HG03354 (cell line): Measurements from ENCODE around the gene ZCCHC12.
"Not testable (repeated sequence)": the region's sequence is repeated elsewhere in the genome, so short reads cannot be mapped to it uniquely, and the experiment has no call there.

Experiments
- ATAC-seq: cut with Tn5 transposase; IDR thresholded peaks from one replicate; pipeline ENCODE4 v1.9.1; 2021; ENCODE audit warnings: mild to moderate bottlenecking; ENCODE audit not compliant: unreplicated experiment, poor library complexity, severe bottlenecking

Gene ZCCHC12

DNA sequence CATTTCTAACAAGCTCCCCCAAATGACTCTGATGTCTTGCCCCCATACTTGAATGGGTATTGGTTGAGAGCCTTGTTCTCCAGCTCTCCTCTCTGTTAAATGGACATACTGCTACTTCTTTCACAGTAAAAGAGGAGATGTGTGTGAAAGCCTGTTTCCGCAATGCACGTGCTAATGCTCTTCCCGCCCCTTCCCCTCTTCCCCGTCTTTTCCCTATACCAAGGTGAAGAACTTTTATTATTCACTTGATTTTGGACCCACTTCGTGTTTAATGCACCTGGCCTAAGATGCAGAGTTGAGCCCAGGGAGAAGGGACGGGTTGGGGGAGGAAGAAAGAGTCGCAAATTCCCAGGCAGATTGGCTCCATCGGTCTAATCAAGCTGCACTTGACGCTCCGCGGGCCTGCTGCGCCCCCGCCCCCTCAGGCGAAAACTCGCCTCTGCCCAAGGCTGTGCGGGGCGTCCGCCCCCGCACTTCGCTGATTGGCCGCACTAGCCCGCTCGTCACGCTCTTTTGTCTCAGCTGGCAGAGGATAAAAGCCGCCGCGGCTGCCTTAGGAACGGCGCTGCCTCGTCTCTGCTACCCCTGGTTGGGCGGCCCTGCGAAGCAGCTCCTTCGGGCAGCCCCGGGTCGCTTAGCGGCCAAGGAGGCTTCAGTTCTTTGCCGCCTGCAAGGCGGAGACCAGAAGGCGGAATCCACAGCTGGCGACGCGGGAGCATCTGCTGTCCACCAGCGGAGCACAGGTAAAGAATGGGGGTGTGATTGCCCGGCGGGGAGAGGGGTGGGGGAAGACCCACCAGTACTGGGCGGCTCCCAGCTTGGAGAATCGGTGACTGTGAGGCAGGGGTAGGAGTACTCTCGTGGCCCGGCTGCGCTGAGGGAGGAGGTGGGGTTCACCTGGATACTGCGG lies at the start of gene ZCCHC12:
TSS of gene ZCCHC12 (plus strand) at position 562 of the 910 bp plus-strand sequence. CDS start 1,421 bp downstream, outside the sequence.
- ATAC-seq = peak; percentile 71

DNA sequence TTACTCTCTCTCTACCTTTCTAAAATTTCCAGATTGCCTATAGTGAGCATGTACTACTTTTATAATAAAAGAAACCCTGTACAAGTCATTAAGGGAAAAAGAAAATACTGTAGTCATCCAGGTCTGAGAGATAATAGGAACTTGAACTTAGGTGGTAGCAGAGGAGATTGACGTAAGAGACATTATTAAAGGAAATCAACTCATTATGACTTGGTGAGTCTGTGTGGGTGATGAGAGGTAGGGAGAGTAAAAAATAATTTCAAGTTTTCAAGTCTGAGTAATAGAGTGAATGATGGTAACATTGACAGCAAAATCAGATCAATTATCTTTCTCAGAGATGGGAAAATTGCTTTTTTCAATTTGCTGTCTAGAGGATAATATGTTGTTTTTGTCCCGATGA lies 44.0 kb upstream of the ZCCHC12 start:
- no peak for ATAC-seq

DNA sequence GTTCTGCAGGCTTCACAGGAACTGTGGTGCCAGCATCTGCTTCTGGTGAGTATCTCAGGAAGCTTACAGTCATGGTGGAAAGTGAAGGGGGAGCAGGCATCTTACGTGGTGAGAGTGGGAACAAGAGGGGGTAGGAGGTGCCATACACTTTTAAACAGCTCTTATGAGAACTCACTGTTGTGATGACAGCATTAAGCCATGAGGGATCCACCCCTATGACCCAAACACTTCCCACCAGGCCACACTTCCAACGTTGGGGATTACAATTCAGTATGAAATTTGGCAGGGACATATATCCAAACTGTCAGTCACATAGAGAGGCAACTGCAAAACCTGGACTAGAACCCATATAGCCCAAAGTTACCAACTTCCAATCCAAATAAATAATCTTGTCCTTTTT lies 43.1 kb upstream of the ZCCHC12 start:
- no peak for ATAC-seq

DNA sequence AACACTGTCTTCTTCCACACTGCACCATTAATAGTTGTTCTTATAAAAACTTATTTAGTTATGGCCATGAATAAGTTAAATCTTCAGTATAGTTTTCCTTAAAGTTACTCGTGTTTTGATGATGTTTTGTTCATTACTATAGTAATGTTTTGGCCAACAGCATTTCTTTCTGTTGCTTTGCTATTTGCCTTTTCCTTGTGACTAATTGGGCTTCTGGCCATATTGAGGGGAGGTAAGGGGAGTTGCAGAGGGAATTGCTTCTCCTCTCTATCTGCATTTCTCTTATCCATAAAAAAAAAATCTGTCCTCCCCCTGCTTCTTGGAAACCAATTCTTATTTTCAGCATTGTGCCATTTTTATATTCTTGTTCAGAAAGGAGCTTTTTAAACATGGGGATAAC lies 42.7 kb upstream of the ZCCHC12 start:
- no peak for ATAC-seq

DNA sequence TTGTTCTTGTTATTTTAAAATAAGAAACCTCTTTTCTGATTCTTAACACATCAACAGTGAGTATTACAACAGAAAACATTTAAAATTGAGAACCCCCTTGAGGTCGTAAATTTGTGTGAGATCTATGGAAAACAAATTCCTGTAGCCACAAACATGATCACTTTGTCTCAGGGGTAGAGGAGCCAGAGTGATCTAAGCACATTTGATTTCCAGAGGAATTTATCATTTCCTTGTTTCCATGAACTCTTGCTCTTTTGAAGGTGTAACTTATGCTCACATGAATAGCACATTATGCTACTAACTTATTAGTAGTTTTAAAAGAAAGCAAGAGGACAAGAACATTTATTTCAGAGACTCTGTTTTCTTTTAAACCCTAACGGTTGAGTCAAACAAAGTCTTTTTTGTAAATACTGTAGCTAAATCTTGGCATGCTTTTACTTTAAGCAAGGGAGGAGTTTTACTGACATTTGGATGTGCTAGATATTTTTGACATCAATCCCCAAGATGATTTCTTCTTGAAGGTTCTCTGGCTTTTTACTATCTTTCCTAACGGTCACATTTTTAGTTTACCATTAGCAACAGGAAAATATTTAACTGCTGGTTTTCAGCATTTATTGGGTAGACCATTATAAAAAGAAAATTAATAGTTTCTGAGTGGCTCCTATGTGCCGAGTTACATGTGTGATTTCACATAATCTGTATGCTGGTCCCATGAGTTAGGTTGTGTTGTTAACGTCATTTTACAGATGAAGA lies 27.9 kb upstream of the ZCCHC12 start:
- ATAC-seq = no peak

DNA sequence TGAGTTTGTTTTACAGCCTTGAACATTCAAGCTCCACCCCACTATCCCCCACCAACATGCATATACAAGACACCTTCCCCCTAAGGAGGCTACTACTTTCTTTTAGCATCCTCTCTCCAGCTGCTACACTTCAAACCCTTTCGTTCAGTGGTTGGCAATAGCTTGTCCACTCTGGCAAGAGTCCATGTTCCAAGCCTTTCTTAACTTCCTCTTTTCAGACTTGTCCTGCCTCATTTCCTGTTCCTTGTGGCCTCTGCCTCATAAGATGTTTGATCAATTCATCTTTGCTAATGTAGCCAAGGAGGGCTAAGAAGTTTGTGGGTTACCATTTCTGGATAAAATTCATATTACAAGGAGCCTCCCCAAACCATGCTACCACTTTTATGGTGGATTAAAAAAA lies 20.8 kb upstream of the ZCCHC12 start:
- ATAC-seq = no peak

DNA sequence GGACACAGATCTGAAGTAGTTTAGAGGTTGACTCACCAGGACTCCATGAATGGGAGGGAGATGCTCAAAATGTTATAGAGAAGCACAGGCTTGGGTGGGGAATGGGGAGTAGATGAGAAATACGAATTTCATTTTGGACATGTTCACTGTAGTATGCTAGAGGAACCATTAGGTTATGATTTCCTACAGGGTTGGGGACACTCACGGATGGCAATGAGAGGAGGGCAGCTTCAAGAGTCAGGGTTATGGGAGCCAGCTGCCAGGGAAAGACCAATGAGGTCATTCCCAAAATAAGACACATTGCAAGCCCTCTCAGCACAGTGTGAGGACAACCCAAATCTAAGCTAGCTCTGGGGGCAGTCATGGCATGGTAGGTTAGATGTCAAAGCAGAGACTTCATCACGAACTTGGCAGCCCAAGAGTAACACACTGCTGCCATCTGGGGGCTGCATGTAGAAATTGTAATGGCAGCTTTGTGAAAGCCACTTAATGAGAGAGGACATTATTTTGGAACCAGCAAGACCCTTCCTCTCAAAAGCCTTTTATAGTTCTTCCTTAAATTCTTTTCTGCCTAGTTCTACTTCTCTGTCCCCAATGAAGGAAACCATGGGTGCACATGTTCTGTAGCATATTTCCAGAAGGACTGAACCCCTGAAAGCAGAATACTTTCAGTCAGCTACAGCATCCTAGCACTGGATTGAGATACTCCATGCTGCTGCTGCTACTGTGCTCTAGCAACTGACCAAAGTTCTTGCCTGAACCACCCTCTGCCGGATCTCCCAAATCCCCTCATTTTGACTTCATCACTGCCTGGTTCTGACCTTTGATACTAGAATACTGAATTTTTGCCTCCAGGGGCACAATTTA lies 16.2 kb upstream of the ZCCHC12 start:
- ATAC-seq = peak; percentile 67

DNA sequence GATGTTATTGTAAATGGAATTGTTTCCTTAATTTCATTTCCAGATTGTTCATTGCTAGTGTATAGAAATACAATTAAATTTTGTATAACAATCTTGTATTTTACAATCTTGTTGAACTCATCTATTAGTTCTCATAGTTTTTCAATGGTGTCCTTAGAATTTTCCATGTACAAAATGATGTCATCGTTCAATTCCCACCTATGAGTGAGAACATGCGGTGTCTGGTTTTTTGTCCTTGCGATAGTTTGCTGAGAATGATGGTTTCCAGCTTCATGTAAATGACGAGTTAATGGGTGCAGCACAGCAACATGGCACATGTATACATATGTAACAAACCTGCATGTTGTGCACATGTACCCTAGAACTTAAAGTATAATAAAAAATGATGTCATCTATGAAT lies 6.4 kb upstream of the ZCCHC12 start:
- not testable (repeated sequence) for ATAC-seq

DNA sequence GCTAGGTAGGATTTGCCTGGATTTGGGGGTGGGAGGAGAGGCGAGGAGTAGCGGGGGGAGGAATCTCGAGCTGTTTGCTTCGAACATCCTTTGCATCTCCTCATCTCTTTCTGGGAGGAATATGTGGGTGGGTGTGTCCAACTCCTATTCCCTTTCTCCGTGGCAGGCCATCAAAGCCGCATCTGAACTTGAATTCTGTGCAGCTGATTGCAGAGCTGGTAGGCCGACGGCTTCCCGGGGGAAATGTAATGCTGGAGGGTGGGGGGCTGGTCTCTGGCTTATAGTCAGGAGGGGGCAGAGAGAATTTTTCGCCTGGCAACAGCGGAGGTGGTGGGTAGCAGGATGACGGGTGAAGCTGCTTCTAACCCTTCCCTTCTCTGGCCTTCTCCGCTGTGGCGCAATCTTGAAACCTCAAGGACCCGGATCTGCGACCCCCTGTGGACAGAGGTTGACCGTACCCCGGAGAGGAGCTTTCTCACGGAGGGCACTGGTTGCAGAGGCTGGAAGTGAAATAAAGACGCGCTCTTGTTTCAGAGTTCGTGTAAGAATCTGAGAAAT lies 628 bp downstream of the ZCCHC12 start:
- no peak for ATAC-seq

DNA sequence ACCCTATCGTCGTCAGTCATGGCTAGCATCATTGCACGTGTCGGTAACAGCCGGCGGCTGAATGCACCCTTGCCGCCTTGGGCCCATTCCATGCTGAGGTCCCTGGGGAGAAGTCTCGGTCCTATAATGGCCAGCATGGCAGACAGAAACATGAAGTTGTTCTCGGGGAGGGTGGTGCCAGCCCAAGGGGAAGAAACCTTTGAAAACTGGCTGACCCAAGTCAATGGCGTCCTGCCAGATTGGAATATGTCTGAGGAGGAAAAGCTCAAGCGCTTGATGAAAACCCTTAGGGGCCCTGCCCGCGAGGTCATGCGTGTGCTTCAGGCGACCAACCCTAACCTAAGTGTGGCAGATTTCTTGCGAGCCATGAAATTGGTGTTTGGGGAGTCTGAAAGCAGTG lies 1.6 kb downstream of the ZCCHC12 start:
- no peak for ATAC-seq

DNA sequence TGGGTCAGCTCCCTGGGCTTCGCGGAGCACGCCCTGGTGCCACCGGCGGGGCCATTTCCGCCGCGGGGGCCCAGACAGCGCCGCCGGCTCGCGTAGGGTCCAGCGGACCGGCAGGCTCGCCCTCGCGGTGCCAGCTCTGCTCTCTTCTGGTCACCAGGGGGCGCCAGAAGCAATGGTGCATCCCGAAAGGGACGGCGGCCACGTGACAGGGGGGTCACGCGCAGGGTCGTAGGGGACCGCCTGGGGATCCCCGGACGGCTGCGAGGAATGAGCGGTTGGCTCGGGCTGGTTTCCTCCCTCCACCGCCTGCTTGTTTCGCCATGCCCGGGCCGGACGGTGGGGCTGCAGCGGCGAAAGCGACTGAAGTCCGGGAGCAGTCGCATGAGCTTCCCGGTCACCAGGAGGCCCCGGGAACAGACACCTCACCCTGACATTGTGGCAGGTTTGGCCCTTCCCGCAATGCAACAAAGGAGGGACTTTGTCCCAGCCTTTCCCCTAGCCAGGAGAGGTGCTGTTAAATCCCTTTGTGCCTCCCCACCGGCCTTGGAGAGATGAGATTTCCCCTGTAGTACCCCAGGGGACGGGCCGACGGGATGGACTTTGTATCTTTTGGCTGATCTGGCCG lies 15.8 kb downstream of the ZCCHC12 start:
- no peak for ATAC-seq

DNA sequence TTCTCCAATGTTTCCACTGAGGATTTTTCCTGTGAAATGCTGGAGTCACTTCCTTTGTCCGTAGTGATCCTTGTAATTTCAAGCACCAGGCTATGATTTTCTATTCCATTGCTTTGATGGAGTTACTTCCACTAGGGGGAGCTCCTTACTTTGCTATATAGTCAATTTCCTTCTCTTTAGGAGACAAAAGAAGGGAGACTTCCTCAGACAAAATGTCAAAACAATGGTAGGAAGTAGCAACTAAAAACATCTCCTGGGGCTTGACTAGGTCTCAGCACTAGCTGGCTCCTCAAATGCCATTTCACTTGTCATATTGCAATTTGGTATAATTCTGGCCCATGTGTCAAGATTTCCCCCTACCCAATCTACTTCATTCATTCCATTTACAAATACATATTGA lies 24.1 kb downstream of the ZCCHC12 start:
- peak; percentile 50 for ATAC-seq

DNA sequence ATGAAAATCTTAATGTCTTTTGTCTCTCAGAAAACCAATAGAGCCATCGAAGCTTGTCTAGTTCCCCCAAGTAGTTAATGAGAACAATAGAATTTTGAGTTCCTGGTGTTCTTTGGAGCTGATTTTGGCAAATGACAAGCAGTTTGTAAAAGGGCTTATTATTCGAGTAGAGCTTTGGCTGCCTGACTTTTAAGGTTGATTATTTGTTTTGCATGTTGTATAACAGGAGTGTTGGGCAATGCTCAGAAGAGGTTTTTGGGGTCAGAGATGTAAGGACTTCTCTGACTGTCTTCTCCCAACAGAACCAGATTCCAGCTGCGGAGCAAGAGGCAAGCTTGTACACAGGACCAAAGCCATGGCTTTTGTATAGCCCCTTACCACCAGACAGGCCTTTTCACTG lies 30.0 kb downstream of the ZCCHC12 start:
- ATAC-seq = no peak

DNA sequence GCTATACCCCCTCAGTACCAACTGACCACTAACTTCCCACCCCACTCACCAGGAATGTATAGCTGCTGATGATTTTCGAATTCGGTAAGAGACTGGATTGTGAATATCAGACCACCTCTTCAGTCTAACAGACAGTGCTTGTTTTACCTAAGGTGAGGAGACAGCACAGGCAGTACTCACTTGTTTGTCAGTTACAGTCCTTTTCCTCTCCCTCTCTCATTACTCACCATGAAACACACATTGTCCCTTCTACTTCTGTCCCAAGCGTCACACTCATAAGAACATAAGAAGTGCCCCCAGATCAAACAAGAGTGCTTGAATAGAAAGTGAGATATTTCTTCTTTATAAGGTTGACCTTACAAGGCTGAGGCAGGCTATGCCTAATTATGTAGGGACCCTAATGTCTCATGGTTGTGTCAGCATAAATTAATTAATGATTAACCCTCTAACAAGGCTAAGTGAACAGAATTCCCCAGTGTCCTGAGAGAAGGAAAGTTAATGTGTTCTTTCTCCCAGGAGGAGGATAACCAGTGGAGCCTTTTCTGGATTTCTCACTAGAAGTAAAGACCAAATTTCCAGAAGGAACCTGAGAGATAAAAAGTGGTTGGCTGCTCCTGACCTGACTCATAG lies 32.2 kb downstream of the ZCCHC12 start:
- no peak for ATAC-seq

DNA sequence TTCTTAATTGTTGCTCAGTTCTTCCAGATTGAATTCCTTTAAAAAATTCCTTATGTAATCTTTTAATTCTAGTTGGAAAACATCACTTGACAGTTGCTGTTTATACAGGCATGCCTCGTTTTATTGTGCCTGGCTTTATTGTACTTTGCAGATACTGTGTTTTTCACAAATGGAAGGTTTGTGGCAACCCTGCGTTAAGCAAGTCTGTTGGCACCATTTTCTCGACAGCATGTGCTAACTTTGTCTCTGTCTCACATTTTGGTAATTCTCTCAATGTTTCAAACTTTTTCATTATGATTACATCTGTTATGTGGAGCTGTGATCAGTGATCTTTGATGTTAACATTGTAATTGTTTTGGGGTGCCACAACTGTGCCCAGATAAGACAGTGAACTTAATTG lies 33.4 kb downstream of the ZCCHC12 start:
- no peak for ATAC-seq

DNA sequence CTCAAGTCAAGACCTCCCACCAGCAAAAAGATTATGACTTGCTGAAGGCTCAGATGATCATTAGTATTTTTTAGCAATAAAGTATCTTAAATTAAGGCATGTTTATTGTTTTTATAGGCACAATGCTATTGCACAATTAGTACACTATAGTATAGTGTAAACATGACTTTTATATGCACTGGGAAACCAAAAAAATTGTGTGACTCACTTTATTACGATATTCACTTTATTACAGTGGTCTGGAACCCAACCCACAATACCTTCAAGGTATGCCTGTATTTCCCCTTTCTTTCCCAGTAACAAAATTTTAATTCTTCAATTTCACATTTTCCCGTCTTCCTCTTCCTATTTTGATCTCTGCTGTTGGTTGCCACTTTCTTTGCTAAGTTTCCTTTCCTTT lies 37.7 kb downstream of the ZCCHC12 start:
- no peak for ATAC-seq

DNA sequence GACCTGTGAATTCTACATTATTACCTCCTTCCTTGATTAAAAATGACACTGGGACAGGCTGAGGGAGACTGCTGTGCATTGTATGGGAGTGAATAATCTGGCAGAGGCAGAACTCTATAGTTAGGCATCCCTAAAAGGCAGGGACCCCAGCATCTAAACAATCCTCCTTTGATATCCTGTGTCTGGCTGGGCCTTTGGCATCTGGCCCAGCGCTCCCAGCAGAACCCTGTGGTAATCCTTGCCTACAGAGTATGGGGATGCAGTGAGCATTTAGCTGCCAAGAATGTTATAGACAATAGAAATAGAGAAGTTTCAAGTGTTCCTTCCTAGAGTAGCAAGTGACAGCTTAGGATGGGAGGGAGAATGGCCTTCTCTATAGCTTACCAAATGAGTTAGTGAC lies 38.5 kb downstream of the ZCCHC12 start:
- no peak for ATAC-seq

DNA sequence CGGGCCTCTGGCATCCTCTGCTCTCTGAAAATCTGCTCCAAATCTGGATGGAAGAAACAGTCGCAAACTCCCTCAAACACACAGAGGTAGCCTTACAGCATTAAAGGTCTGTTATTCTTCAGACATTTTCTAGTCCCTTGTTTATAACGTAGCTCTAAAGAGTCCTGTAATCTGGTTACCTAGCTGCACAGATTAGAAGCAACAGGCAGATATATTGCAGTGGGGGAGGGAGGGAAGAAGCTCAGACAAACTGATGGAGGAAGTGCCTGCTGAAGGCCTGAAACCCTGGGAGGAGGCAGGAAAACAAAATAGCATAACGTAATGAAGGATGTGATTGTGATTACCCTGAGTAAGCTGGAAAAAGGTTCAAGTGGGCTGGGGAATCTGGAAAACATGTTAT lies 39.4 kb downstream of the ZCCHC12 start:
- no peak for ATAC-seq

DNA sequence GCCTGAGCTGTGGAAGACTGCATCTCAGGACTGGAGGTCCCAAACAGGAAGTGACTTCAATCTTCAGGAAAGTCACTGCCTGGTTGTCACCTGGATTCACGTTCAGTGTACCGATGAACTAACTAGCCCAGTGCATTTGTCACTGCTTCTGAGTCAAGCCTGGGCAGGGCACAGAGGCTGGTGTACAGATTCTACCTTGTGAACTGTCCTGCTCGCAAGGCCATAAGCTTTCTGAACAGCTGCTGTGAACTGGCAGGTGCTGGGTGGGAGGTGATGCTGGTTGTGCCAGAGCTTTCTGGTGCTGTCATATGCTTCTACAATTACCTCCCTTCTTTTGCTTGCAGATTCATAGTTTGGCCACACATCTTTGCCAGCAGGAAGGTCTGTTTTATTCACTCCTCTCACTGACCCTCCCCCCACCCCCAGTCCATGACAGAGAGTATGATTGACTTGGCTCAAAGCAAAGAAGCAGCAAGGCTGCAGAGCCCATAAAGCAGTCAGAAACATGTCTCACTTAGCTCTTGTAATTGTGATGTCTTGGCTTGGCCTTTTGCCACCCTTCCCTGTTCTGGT lies 40.5 kb downstream of the ZCCHC12 start:
- no peak for ATAC-seq
